ENCODE results near the gene PRDM16.

- no peak for TF ChIP-seq SP7 (tag by site-specific recombination; IDR thresholded peaks at IDR 0.05)
- no peak for TF ChIP-seq CTCF (tag by site-specific recombination; IDR thresholded peaks at IDR 0.05)
- TF ChIP-seq YY1 (tag by site-specific recombination; IDR thresholded peaks at IDR 0.05) = no peak
- TF ChIP-seq ZFP3 (tag by site-specific recombination; IDR thresholded peaks at IDR 0.05; ENCODE audit: low read depth) = no peak
- TF ChIP-seq ZNF248 (tag by site-specific recombination; IDR thresholded peaks at IDR 0.05) = no peak
- TF ChIP-seq ZFP41 (tag by site-specific recombination; IDR thresholded peaks at IDR 0.05; ENCODE audit: borderline replicate concordance) = no peak
- no peak for TF ChIP-seq ZNF37A (tag by site-specific recombination; IDR thresholded peaks at IDR 0.05)
- no peak for TF ChIP-seq PRDM10 (tag by site-specific recombination; IDR thresholded peaks at IDR 0.05)
- TF ChIP-seq ZFP37 (tag by site-specific recombination; IDR thresholded peaks at IDR 0.05) = no peak
- TF ChIP-seq ZNF449 (tag by site-specific recombination; IDR thresholded peaks at IDR 0.05) = no peak
- no peak for TF ChIP-seq PRDM1 (tag by site-specific recombination; IDR thresholded peaks at IDR 0.05)
- TF ChIP-seq ZNF132 (tag by site-specific recombination; IDR thresholded peaks at IDR 0.05; ENCODE audit: borderline replicate concordance) = no peak
- no peak for TF ChIP-seq ZNF274 (IDR thresholded peaks at IDR 0.05; ENCODE audit: low read length)
- TF ChIP-seq ZNF274 (tag by site-specific recombination; IDR thresholded peaks at IDR 0.05; ENCODE audit: borderline replicate concordance) = no peak
Measured at GRCh38 chr1:3327936-3328590, 259.1 kb downstream of the PRDM16 start.
